HUES64 (cell line): Measurements from ENCODE around the gene KCNH1.

Experiments used
- H3K27ac ChIP-seq: 2 replicates; pipeline ENCODE4 v1.7.0; 2013; ENCODE audit warnings: low read depth, low read length, inconsistent platforms
- H3K27me3 ChIP-seq: 2 replicates; pipeline ENCODE4 v1.6.1; 2013; ENCODE audit warnings: mild to moderate bottlenecking, low read length; ENCODE audit not compliant: insufficient read depth
- H3K36me3 ChIP-seq: 2 replicates; pipeline ENCODE4 v1.6.1; 2013; ENCODE audit warnings: mild to moderate bottlenecking, low read length; ENCODE audit not compliant: insufficient read depth
- H3K4me1 ChIP-seq: 2 replicates; pipeline ENCODE4 v1.6.1; 2013; ENCODE audit warnings: mild to moderate bottlenecking, low read length, moderate library complexity; ENCODE audit not compliant: insufficient read depth
- H3K4me3 ChIP-seq: 2 replicates; pipeline ENCODE4 v1.5.1; 2013; ENCODE audit warnings: mild to moderate bottlenecking, low read length, moderate library complexity
- H3K9ac ChIP-seq: 2 replicates; pipeline ENCODE4 v1.6.1; 2013; ENCODE audit warnings: mild to moderate bottlenecking, low read depth, low read length
- H3K9me3 ChIP-seq: 2 replicates; pipeline ENCODE4 v1.6.1; 2013; ENCODE audit warnings: low read depth, low read length; ENCODE audit not compliant: insufficient read depth
- WGBS: fragments of 150-250, 120-280 bp; methylation state at CpG from one replicate; pipeline ENCODE4 v1.1.7; 2013; ENCODE audit warnings: missing lambda C conversion rate; 5-methylcytosine and 5-hydroxymethylcytosine counted together

The KCNH1 gene

DNA sequence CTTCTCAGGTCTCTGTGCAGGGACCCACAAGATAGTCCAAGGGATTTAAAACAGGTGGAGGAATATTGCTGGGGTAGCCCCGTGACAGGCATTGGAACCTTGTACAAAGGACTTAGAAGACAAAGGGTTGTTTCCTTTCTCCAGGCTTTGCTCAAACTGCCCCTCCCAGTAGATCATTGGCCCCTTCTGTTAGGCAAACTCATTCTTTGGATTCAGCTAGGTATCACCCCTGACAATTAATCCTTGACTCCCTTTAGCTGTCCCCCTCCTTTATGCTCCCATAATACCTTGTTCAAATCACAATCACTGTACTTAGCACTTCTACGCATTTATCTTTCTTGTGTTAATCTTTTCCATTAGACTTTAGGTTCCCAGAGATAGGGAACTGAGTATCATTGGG lies 360.5 kb downstream of the KCNH1 start:
- H3K27me3 ChIP-seq = no peaks in the 10 kb centered on the region
- H3K9ac ChIP-seq = no peak overlapping the region
- WGBS = 83% methylated on average over 2 of the region's 2 CpGs
- H3K9me3 ChIP-seq = no peaks in the 10 kb centered on the region
- H3K27ac ChIP-seq = no peak overlapping the region
- no peak overlapping the region for H3K4me3 ChIP-seq
- no peaks in the 10 kb centered on the region for H3K4me1 ChIP-seq
- no peaks in the 10 kb centered on the region for H3K36me3 ChIP-seq

DNA sequence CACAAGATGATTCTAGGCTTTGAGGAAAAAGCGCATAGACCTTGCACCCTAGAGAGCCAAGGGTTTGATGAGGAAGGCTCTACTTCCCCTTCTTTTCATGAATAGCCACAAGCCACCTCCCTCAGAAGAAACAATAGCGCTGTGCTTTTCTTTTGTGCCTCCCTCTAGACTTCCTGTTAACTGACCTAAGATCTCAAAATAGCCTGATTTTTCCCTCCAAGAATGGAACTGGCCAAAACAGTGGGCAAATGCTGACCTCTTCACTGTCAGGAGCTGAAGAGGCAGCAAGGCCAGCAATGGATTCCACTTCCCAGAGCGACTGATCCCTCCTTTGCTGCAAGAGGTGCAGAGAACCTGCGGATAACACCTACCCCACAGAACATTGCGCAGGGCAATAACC lies 362.8 kb downstream of the KCNH1 start:
- Histone ChIP-seq H3K4me3 (no peak overlapping the region), H3K9me3 (no peaks in the 10 kb centered on the region), H3K4me1 (no peaks in the 10 kb centered on the region), H3K27me3 (no peaks in the 10 kb centered on the region), H3K36me3 (no peaks in the 10 kb centered on the region), H3K9ac (no peak overlapping the region), H3K27ac (no peak overlapping the region)
- 96% methylated on average over 5 of the region's 5 CpGs for WGBS

DNA sequence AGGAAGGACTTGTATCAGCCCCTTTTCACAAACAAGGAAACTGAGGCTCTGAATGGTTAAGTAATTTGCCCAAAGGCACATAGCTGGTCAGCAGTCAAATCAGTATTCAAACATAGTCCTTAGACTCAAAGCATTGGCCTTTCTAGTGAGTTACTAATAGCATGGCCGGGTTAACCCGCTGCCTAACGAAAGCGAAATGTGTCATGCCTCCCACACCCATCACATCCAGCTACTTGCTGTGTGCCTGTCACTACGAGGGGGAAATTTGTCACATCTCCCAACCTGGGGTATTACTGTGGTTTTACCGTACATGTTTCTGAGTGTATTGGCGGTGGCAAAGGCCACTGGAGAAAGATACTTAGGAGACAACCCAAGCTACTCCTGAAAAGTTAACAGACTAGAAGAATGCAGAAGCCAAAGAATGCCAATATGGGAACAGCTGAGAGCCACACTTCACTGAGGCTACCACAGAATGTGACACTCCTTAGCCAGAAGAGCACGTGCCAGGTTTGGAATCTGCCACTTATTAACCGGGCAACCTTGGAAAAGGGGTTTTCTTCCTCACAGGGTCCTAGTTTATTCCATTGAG lies 363.5 kb downstream of the KCNH1 start:
- Histone ChIP-seq H3K36me3 (no peaks in the 10 kb centered on the region), H3K9me3 (no peaks in the 10 kb centered on the region), H3K4me1 (no peaks in the 10 kb centered on the region), H3K27me3 (no peaks in the 10 kb centered on the region), H3K9ac (no peak overlapping the region), H3K4me3 (no peak overlapping the region), H3K27ac (no peak overlapping the region)
- WGBS = 91% methylated on average over 9 of the region's 9 CpGs

DNA sequence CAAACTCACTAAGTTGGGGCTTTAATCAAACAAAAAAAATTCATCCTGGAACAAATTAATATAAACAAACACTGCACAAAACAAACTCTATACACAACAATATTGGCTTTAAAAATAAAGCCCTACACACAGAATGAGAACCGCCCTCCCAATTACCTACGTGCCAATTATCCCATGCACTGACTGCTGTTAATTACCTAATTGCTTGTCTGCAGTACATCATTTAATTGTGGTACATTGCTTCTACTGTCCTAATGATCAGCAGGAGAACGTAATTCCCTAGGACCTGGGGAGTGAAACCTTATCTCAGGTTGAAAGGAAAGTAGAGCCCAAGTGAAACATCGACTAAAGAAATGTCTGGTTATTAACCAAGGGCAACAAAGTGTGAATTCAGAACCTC lies 364.5 kb downstream of the KCNH1 start:
- Histone ChIP-seq H3K4me1 (no peaks in the 10 kb centered on the region), H3K27me3 (no peaks in the 10 kb centered on the region), H3K27ac (no peak overlapping the region), H3K9ac (no peak overlapping the region), H3K36me3 (no peaks in the 10 kb centered on the region), H3K9me3 (no peaks in the 10 kb centered on the region), H3K4me3 (no peak overlapping the region)
- WGBS = 88% methylated on average over 4 of the region's 4 CpGs

- WGBS = 66% methylated on average over 2 of the region's 2 CpGs
Observed at GRCh38 chr1:210764536-210764935, 369.4 kb downstream of the KCNH1 start.

GRCh38 chr1:210758761-210759160 lies 375.2 kb downstream of the KCNH1 start:
- Histone ChIP-seq H3K4me3 (no peak overlapping the region), H3K27ac (no peak overlapping the region), H3K36me3 (no peaks in the 10 kb centered on the region), H3K27me3 (no peaks in the 10 kb centered on the region), H3K4me1 (peaks cover 4% of the 10 kb centered on the region), H3K9me3 (no peaks in the 10 kb centered on the region), H3K9ac (no peak overlapping the region)
- WGBS = 96% methylated on average over 4 of the region's 4 CpGs

More at GRCh38 chr1:210764536-210764935, 369.4 kb downstream of the KCNH1 start:
- Histone ChIP-seq H3K4me1 (no peaks in the 10 kb centered on the region), H3K27me3 (no peaks in the 10 kb centered on the region), H3K9me3 (no peaks in the 10 kb centered on the region), H3K27ac (no peak overlapping the region), H3K9ac (no peak overlapping the region), H3K36me3 (no peaks in the 10 kb centered on the region), H3K4me3 (no peak overlapping the region)

DNA sequence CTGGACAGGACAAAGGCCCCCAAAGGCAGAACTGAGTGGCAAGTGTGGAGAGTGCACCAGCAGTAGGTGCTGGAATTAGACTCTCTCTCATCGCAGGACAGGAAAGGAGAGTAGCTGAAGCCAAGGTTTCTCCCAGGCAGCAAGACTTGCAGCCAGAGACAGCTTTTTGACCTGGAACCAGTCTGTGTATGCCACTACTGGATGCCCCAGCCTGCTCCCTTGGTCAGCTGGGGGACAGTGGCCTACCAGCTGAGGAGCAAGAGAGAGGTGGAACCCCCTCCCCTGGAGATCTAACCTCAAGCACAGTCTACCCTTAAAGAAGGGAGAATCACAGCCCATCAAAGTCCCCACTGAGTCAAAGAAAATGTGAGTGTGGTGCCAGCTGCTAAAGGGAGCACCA lies 375.7 kb downstream of the KCNH1 start:
- Histone ChIP-seq H3K4me1 (peaks cover 4% of the 10 kb centered on the region), H3K36me3 (no peaks in the 10 kb centered on the region), H3K27me3 (no peaks in the 10 kb centered on the region), H3K9me3 (no peaks in the 10 kb centered on the region), H3K9ac (no peak overlapping the region), H3K27ac (no peak overlapping the region), H3K4me3 (no peak overlapping the region)
- WGBS = 98% methylated on average over 1 of the region's 1 CpG

DNA sequence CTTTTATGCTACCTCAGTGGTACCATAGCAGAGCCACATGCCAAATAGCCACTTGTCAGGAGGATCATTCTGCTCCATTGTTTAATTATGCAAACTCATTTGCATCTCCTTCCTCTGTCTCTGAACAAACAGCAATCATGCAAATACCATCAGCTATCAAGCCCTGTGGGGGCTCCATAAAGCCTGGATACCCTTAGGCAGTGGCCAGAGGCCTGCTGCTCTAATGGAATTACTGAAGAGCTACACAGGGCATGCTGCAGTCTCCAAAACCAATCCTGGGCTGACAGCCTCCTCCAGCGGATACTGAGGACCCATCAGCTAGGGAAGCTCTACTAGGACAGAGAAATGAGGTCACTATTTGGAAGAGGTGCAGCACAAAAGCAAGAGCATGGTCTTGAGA lies 376.3 kb downstream of the KCNH1 start:
- 61% methylated on average over 1 of the region's 1 CpG for WGBS
- H3K36me3 ChIP-seq = no peaks in the 10 kb centered on the region
- no peaks in the 10 kb centered on the region for H3K9me3 ChIP-seq
- no peak overlapping the region for H3K27ac ChIP-seq
- H3K4me1 ChIP-seq = peaks cover 4% of the 10 kb centered on the region
- no peaks in the 10 kb centered on the region for H3K27me3 ChIP-seq
- no peak overlapping the region for H3K4me3 ChIP-seq
- no peak overlapping the region for H3K9ac ChIP-seq

- H3K4me3 ChIP-seq = no peak overlapping the region
- WGBS = 97% methylated on average over 4 of the region's 4 CpGs
- H3K9ac ChIP-seq = no peak overlapping the region
- no peak overlapping the region for H3K27ac ChIP-seq
- H3K9me3 ChIP-seq = no peaks in the 10 kb centered on the region
- H3K36me3 ChIP-seq = no peaks in the 10 kb centered on the region
- H3K27me3 ChIP-seq = no peaks in the 10 kb centered on the region
- peaks cover 4% of the 10 kb centered on the region for H3K4me1 ChIP-seq
Observed at GRCh38 chr1:210755991-210756659, 377.8 kb downstream of the KCNH1 start.

DNA sequence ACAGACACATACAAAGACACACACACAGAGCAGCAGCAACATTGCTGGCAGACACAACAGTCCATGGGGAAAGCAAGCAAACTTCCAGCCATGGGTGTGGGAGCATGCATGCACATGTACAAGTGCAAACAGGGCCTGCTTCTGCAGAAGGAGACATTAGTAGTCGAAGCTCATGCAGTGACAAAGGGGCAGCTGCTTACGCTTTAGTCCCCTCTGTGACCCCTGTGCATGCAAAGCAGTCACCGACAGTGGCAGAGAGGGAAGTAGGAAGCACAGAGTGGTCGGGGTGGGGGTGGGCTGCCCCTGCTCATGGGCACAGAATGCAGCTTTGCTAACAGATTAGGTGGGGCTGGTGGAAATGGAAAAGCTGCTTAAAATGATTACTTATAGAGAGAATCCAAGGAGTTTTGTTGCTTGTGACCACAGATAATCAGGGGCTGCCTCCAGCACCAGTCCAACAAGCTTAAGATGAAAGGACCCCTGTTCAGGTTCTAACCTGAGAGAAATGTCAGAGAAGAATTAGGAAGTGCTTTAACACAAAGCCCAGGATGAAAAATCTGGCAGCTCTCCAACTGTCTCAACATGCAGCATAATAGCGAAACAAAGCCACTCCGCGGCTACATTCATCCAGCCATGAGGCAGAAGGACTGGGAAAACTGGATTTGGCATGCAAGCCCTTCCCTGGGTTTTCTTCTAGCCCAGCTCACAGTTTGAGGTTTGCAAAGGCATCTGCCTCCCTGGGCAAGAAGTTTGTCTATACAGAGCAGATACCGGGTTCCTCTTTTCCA lies 378.9 kb downstream of the KCNH1 start:
- no peak overlapping the region for H3K4me3 ChIP-seq
- H3K27me3 ChIP-seq = no peaks in the 10 kb centered on the region
- H3K9ac ChIP-seq = no peak overlapping the region
- H3K9me3 ChIP-seq = no peaks in the 10 kb centered on the region
- WGBS = 77% methylated on average over 8 of the region's 8 CpGs
- H3K27ac ChIP-seq = no peak overlapping the region
- H3K36me3 ChIP-seq = no peaks in the 10 kb centered on the region
- peaks cover 4% of the 10 kb centered on the region for H3K4me1 ChIP-seq

- H3K4me3 ChIP-seq = no peak overlapping the region
- peaks cover 4% of the 10 kb centered on the region; the same call in 1 of the 2 replicates for H3K4me1 ChIP-seq
- no peak overlapping the region for H3K27ac ChIP-seq
- WGBS = 95% methylated on average over 2 of the region's 2 CpGs
- no peak overlapping the region for H3K9ac ChIP-seq
- no peaks in the 10 kb centered on the region for H3K9me3 ChIP-seq
- no peaks in the 10 kb centered on the region for H3K36me3 ChIP-seq
- no peaks in the 10 kb centered on the region for H3K27me3 ChIP-seq
Observed at GRCh38 chr1:210751911-210752310, 382.0 kb downstream of the KCNH1 start.
